Mucosa of rectum (tissue), 2 donors: ENCODE data around the gene SLC25A48.

Source experiments
- H3K27ac ChIP-seq, 2 donors: one replicate each; pipeline ENCODE4 v1.7.0; 2013; ENCODE audit warnings: inconsistent platforms in 2 of 2, low read depth in 2 of 2, low read length in 2 of 2
- H3K27me3 ChIP-seq, 2 donors: one replicate each; pipeline ENCODE4 v1.7.0; 2013; ENCODE audit warnings: low read length in 2 of 2; ENCODE audit not compliant: control insufficient read depth in 2 of 2, insufficient read depth in 2 of 2
- H3K36me3 ChIP-seq, 2 donors: one replicate each; pipeline ENCODE4 v1.7.0; 2013; ENCODE audit warnings: low read length in 2 of 2; ENCODE audit not compliant: control insufficient read depth in 2 of 2, insufficient read depth in 2 of 2
- H3K4me1 ChIP-seq, 2 donors: one replicate each; pipeline ENCODE4 v1.7.0; 2013; ENCODE audit warnings: low read length in 2 of 2, mild to moderate bottlenecking in 1 of 2; ENCODE audit not compliant: control insufficient read depth in 2 of 2, insufficient read depth in 2 of 2
- H3K4me3 ChIP-seq, 2 donors: one replicate each; pipeline ENCODE4 v1.7.0; 2013; ENCODE audit warnings: low read length in 2 of 2
- H3K9ac ChIP-seq, 2 donors: one replicate each; pipeline ENCODE4 v1.7.0; 2013; ENCODE audit warnings: low read length in 2 of 2, low read depth in 1 of 2, mild to moderate bottlenecking in 1 of 2
- H3K9me3 ChIP-seq, 2 donors: one replicate each; pipeline ENCODE4 v1.7.0; 2013; ENCODE audit warnings: low read length in 2 of 2; ENCODE audit not compliant: control insufficient read depth in 2 of 2
- donor health status: healthy.
- donor health status: Normal muscosa, but diverticular disease.

The SLC25A48 gene

DNA sequence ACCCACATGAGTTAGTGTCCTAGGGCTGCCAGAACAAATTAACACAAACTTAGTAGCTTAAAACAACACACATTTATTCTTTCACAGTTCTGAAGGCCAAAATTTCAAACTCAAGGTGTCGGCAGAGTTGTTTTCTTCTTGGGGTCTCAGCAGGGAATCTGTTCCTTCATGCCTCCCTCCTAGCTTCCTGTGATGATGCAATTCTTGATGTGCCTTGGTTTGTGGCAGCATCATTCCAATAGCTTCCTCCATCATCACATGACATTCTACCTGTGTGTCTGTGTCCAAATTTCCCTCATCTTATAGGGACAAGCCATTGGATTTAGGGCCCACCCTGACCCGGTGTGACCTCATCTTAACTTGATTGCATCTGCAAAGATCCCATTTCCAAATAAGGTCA, 12.2 kb upstream of the SLC25A48 start:
- Histone ChIP-seq H3K4me3 (no peak overlapping the region), H3K4me1 (no peaks in the 10 kb centered on the region), H3K9me3 (no peaks in the 10 kb centered on the region), H3K9ac (no peak overlapping the region), H3K27ac (no peak overlapping the region), H3K36me3 (no peaks in the 10 kb centered on the region), H3K27me3 (peaks cover 0 to 2% of the 10 kb centered on the region in 2 donors)

- no peak overlapping the region for H3K9ac ChIP-seq
- no peaks in the 10 kb centered on the region for H3K36me3 ChIP-seq
- no peaks in the 10 kb centered on the region for H3K9me3 ChIP-seq
- H3K27ac ChIP-seq, result no peak overlapping the region
- no peak overlapping the region for H3K4me3 ChIP-seq
- no peaks in the 10 kb centered on the region for H3K27me3 ChIP-seq
- H3K4me1 ChIP-seq, result no peaks in the 10 kb centered on the region
Measured at GRCh38 chr5:135822959-135823358, 11.5 kb upstream of the SLC25A48 start.

DNA sequence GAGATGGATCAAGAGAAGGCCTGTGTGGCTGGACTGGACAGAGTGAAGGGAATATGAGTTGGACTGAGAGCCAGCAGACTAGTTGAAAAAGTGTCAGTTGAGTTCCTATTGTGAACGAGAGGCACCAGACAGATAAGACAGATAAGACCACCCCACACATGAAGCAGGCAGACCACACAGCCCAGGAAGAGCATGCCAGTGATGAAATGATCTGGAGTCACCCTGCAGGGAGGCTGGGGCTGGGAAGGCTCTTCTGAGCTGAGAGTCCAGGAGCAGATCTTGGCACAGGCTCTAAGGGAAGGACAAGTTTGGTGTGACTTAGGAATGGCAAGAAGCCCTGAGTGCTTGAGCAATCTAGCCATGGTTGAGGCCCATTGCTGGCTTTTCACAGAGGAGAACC, 10.6 kb upstream of the SLC25A48 start:
- no peaks in the 10 kb centered on the region for H3K36me3 ChIP-seq

GRCh38 chr5:135824541-135825041, 9.9 kb upstream of the SLC25A48 start:
- Histone ChIP-seq H3K27ac (no peak overlapping the region), H3K4me1 (no peaks in the 10 kb centered on the region), H3K9ac (no peak overlapping the region), H3K27me3 (no peaks in the 10 kb centered on the region), H3K9me3 (no peaks in the 10 kb centered on the region), H3K36me3 (no peaks in the 10 kb centered on the region), H3K4me3 (no peak overlapping the region)

More for the DNA sequence above, 10.6 kb upstream of the SLC25A48 start:
- no peak overlapping the region for H3K4me3 ChIP-seq
- H3K9ac ChIP-seq, result no peak overlapping the region
- no peaks in the 10 kb centered on the region for H3K9me3 ChIP-seq
- no peaks in the 10 kb centered on the region for H3K4me1 ChIP-seq
- H3K27me3 ChIP-seq, result no peaks in the 10 kb centered on the region
- no peak overlapping the region for H3K27ac ChIP-seq

DNA sequence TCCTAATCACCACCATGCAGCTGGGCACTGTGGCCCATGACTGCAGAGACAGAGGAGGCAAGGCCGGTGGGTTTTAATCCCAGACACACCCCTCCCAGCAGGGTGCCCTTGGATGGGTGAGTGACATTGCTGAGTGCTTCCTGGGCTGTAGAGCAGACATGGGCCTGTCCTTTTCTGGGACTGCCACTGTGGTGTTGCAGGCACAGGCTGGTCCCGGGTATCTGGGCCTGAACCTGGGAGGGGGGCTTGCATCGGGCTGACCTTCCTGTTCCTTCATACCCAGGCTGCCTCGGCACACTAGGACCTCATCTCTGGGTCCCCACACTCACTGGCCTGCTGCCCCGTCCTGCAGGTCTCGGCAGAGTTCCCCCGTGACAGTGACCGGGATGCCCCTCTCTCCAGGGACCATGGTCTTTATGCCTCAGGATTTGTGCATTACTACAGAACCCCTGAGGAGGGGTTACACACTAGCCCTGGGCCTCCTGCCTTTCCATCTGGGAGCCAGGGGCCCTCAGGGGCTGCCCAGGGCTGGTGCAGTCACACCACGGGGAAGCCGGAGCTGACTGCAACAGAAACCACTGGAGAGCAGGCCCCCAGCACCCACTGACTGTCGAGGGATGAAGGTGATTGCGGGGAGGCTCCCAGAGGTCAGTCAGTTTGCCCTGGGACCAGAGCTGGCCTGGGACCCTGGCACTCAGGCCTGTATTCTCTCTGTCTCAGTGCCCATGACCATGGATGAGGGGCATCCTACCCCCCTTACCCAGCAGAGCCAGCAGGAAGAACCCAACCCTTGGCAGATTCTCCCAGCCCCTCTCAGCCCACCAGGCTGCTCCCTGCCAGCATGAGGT, 8.9 kb upstream of the SLC25A48 start:
- Histone ChIP-seq H3K9ac (no peak overlapping the region), H3K9me3 (no peaks in the 10 kb centered on the region), H3K4me3 (no peak overlapping the region), H3K27ac (no peak overlapping the region), H3K4me1 (no peaks in the 10 kb centered on the region), H3K27me3 (no peaks in the 10 kb centered on the region), H3K36me3 (no peaks in the 10 kb centered on the region)

DNA sequence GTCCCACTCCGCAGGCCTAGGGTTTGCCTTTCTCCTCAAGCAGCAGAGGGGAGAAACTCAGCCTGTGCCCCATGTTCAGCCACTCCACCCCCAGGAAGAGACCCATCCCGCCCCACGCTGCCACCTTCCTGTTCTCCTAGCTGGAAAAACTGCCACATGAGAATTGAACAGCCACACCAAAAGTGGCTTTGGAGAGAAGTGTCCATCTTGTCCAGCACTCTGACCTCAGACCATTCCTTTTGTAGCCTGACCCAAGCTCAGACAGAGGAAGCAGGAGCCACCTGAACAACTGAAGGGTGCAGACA, 8.3 kb upstream of the SLC25A48 start:
- H3K27ac ChIP-seq, result no peak overlapping the region
- no peak overlapping the region for H3K4me3 ChIP-seq
- H3K36me3 ChIP-seq, result no peaks in the 10 kb centered on the region
- H3K9ac ChIP-seq, result no peak overlapping the region
- H3K9me3 ChIP-seq, result no peaks in the 10 kb centered on the region
- H3K4me1 ChIP-seq, result no peaks in the 10 kb centered on the region
- H3K27me3 ChIP-seq, result no peaks in the 10 kb centered on the region

DNA sequence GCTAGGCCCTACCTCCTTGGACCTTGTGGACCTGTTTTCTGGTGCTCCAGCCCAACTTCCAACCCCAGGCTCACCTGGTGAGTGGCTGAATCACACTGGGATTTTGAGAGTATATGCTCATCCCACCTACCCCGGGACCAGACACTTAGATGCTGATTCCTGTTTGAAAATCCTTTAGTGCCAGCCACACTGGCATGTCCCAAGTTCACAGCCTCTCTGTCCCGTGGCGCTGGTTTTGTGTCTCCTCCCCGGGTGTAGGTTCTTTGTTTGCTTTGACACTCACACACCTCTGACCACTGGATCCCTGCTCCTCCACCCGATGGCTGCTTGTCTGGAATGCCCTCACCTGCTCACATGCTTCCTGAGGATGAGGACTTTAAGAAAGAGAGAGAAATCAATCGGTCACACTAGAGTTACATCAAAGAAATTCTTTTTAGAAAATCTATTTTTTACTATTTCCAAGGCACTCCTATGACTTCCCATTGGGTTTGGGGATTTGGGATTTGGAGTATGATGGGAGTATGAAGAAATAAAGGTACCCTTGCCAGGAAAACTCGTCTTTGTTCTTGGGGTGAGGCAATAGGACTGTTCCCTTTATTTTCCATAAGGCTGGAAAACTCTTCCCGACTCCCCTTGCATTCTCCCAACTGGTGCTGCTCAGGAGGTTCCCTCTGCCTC, 7.3 kb upstream of the SLC25A48 start:
- H3K27ac ChIP-seq, result no peak overlapping the region

GRCh38 chr5:135827965-135828781, 6.3 kb upstream of the SLC25A48 start:
- Histone ChIP-seq H3K4me1 (no peaks in the 10 kb centered on the region), H3K9me3 (no peaks in the 10 kb centered on the region), H3K4me3 (no peak overlapping the region), H3K27ac (no peak overlapping the region), H3K27me3 (peaks cover 5% of the 10 kb centered on the region in 2 donors), H3K36me3 (no peaks in the 10 kb centered on the region), H3K9ac (no peak overlapping the region)

More for the DNA sequence above, 7.3 kb upstream of the SLC25A48 start:
- H3K9ac ChIP-seq, result no peak overlapping the region
- H3K27me3 ChIP-seq, result peaks cover 0 to 4% of the 10 kb centered on the region in 2 donors
- no peaks in the 10 kb centered on the region for H3K9me3 ChIP-seq
- H3K4me1 ChIP-seq, result no peaks in the 10 kb centered on the region
- no peaks in the 10 kb centered on the region for H3K36me3 ChIP-seq
- H3K4me3 ChIP-seq, result no peak overlapping the region

GRCh38 chr5:135828782-135829127, 5.7 kb upstream of the SLC25A48 start:
- Histone ChIP-seq H3K4me3 (no peak overlapping the region), H3K9ac (no peak overlapping the region), H3K36me3 (no peaks in the 10 kb centered on the region), H3K4me1 (no peaks in the 10 kb centered on the region), H3K27me3 (peaks cover 8 to 11% of the 10 kb centered on the region in 2 donors), H3K9me3 (no peaks in the 10 kb centered on the region), H3K27ac (no peak overlapping the region)

DNA sequence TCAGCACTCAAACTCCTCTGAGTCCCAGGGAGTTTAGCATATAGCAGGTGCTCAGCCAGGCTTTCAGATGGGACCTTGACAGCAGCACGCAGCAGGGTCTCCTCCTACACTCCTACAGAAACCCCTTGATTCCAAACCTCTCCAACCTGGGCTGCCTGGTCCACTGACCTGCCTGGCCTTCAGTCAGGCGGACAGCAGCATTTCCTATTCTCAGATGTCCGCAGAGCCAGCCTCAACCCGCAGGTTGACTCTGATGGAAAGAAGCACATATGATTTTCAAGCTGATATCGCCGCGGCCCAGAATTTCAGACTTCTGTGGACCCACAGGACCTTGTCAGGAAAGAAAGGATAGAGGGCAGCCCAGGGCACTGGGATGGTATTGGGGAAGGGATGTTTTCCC, 5.3 kb upstream of the SLC25A48 start:
- Histone ChIP-seq H3K9me3 (no peaks in the 10 kb centered on the region), H3K27me3 (peaks cover 8 to 15% of the 10 kb centered on the region in 2 donors), H3K9ac (no peak overlapping the region), H3K4me1 (no peaks in the 10 kb centered on the region), H3K4me3 (no peak overlapping the region), H3K27ac (no peak overlapping the region), H3K36me3 (no peaks in the 10 kb centered on the region)
